GM12878 (cell line): ENCODE data around the gene LY9.

Source experiments
- BHLHE40 ChIP-seq, 2 experiments: fragments of 450-650 bp in 1 of 2; IDR thresholded peaks; 2 replicates each; pipeline ENCODE4 v1.6.1; 2011 to 2017; ENCODE audit warnings: low read depth in 2 of 2, borderline replicate concordance in 1 of 2, improper control_type of control experiment in 1 of 2, low read length in 1 of 2, mild to moderate bottlenecking in 1 of 2
- DPF2 ChIP-seq: fragments of 450-650 bp; IDR thresholded peaks from 2 replicates; pipeline ENCODE4 v1.6.1; 2017; ENCODE audit warnings: mild to moderate bottlenecking
- GABPA ChIP-seq: IDR thresholded peaks from 2 replicates; pipeline ENCODE4 v1.6.1; 2014; ENCODE audit warnings: antibody characterized with exemption, low read depth, mild to moderate bottlenecking, inconsistent platforms
- PBX3 ChIP-seq: IDR thresholded peaks from 2 replicates; pipeline ENCODE4 v1.6.1; 2011; ENCODE audit warnings: mild to moderate bottlenecking, low read depth, low read length, moderate library complexity; ENCODE audit not compliant: insufficient replicate concordance
- TF ChIP-seq, protein P1 (sequence below), 3 experiments: IDR thresholded peaks in 2 of 3; conservative IDR thresholded peaks in 1 of 3; 2 replicates each; pipeline ENCODE4 v1.5.1; 2011; ENCODE audit warnings: low read depth in 3 of 3, low read length in 3 of 3, mild to moderate bottlenecking in 3 of 3, control low read depth in 2 of 3, moderate library complexity in 2 of 3, inconsistent platforms in 1 of 3, mixed read lengths in 1 of 3; ENCODE audit not compliant: control insufficient read depth in 2 of 3, insufficient read depth in 1 of 3; ENCODE audit errors: extremely low read depth in 1 of 3
- TF ChIP-seq, protein P2 (sequence below): IDR thresholded peaks from 2 replicates; pipeline ENCODE4 v1.6.1; 2011; ENCODE audit warnings: low read depth, mild to moderate bottlenecking, low read length, moderate library complexity, borderline replicate concordance; ENCODE audit errors: extremely low read depth

DNA sequence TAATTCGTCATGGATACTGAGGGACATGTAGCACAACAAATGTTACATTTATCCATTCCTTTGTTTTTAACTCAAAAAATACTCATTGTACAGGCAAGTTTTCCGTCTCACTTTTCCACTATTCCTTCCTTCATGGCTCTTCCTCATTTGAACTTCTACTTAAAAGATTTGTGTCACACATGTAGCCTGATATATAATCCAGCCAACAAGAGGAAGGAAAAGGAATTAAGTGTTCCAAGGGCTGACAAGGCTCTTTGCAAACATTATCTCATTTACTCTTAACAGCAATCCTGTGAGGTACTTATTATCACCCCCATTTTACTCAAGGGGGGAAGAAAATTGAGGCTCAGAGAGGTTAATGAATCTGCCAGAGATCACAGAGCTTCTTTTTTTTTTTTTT lies 43.8 kb downstream of the LY9 start:
- TF ChIP-seq, protein P1, sequence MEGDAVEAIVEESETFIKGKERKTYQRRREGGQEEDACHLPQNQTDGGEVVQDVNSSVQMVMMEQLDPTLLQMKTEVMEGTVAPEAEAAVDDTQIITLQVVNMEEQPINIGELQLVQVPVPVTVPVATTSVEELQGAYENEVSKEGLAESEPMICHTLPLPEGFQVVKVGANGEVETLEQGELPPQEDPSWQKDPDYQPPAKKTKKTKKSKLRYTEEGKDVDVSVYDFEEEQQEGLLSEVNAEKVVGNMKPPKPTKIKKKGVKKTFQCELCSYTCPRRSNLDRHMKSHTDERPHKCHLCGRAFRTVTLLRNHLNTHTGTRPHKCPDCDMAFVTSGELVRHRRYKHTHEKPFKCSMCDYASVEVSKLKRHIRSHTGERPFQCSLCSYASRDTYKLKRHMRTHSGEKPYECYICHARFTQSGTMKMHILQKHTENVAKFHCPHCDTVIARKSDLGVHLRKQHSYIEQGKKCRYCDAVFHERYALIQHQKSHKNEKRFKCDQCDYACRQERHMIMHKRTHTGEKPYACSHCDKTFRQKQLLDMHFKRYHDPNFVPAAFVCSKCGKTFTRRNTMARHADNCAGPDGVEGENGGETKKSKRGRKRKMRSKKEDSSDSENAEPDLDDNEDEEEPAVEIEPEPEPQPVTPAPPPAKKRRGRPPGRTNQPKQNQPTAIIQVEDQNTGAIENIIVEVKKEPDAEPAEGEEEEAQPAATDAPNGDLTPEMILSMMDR (IDR thresholded peaks at IDR 0.05 in 2 of 3, conservative IDR thresholded peaks at IDR 0.05 in 1 of 3; ENCODE audit: control insufficient read depth in 2 of 3, extremely low read depth in 1 of 3, insufficient read depth in 1 of 3, low read depth in 3 of 3, low read length in 3 of 3): no peak
- TF ChIP-seq BHLHE40 (IDR thresholded peaks at IDR 0.05; ENCODE audit: borderline replicate concordance in 1 of 2, low read depth in 2 of 2, low read length in 1 of 2) (no peak), DPF2 (no peak), PBX3 (no peak), GABPA (no peak)
- TF ChIP-seq, protein P2, sequence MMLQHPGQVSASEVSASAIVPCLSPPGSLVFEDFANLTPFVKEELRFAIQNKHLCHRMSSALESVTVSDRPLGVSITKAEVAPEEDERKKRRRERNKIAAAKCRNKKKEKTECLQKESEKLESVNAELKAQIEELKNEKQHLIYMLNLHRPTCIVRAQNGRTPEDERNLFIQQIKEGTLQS: no peak
